GM19023 (cell line): ENCODE data around the gene NUTF2.

ENCODE experiments used
- ATAC-seq: cut with Tn5 transposase; IDR thresholded peaks from one replicate; pipeline ENCODE4 v1.9.1; 2021; ENCODE audit warnings: mild to moderate bottlenecking, moderate library complexity; ENCODE audit not compliant: unreplicated experiment

The NUTF2 gene

GRCh38 chr16:67846320-67847063 lies at the start of gene NUTF2:
NUTF2 (plus strand) TSS chr16:67846933; CDS start chr16:67865131, 18,198 bp downstream.
- peak; percentile 58 for ATAC-seq

- no peak for ATAC-seq
Measured at GRCh38 chr16:67800338-67800926, 46.3 kb upstream of the NUTF2 start.

GRCh38 chr16:67801241-67801640 lies 45.5 kb upstream of the NUTF2 start:
- no peak for ATAC-seq

- no peak for ATAC-seq
Measured at GRCh38 chr16:67801883-67802282, 44.9 kb upstream of the NUTF2 start.

DNA sequence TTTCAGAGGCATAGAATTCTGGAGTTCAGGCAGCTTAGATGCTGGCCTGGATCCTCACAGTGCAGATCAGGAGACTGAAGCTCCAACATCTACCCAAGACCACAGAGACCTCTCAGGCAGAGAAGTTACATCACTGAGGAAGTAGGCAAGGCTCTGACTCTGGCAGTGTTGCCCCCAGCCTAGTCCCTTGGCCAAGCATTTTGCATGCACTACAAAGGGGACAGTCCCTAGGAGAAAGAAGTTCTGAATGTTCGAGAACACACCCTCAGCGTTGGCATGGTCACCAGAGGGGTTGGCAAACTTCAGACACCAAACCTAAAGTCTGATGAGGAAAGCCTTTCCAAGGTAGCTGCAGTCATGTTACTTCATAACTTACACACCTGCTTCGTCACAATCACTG lies 42.8 kb upstream of the NUTF2 start:
- no peak for ATAC-seq

GRCh38 chr16:67804853-67805542 lies 41.7 kb upstream of the NUTF2 start:
- ATAC-seq = no peak

DNA sequence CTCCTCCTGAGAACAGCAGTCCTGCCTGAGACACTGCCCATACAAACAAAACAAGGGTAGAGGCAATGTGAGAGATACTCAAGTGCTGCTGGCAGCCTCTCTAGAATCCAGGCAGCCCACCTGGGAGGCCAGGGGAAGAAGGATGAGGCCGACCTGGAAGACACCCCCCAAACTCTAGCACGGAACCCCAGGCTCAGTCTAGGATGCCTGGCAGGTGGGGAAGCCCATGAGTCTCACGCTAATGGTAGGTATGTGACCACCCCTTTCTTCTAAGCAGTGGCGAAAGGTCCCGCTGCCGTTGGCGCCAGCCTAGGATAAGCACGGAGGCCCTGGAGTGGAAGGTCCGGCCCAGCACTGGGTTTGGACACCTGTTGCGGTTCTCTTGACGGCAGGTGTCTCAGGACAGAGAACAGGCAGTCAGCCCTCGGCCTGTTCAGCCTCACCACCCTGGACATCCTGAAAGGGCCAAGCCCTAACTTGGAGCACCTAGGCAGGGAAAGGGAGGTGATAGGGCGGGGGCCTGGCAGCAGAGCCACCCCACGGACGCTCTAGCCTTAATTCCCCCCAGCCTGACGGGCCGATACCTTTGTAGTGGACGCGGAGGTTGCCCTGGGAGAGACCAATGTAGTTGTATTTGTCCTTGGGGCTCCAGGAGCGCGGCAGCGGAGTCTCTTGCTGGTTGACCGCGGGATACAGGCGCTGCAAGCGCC lies 40.9 kb upstream of the NUTF2 start:
- peak; percentile 2 for ATAC-seq

DNA sequence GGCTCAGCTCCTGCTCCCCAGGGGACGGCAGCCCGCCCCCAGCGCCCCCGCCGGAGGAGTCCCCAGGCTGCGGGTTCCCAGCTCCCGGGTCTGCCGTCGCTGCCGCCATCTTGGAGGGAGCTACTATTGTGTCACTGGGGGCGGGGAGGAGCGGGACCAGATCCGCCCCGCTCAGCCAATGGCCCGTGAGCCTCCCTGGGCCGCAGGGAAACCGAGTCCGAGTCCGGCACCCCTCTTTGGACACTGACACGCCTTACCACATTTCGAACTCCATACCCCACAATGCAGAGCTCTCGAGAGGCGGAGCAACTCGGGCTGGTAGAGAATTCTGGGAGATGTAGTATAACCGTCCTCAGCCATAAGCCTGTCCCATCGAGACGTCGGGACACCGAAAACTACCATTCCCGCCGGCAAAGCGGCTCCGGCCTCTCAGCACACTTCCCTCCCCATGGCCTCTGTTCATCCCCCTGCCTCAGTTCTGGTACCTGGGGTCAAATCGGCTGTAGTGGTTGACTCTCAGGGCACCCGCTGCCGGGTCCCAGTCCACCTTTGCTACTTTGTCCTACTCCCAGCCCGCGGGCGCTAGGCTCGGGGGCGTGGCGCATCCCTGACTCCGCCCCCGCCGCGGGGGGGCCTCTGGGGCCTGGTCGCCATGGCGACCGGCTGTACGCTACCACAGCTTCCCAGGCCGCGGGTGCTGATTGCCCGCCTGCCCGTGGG lies 40.1 kb upstream of the NUTF2 start, which contains the start of the genes RANBP10 and TSNAXIP1:
Gene RANBP10, minus strand, starts transcription at position 133 of the 720 bp plus-strand sequence. Its CDS starts 24 bp downstream, at position 109.
Gene TSNAXIP1, plus strand, starts transcription at position 462 of the 720 bp plus-strand sequence. CDS start 261 bp downstream, outside the sequence.
- peak; percentile 87 for ATAC-seq

- ATAC-seq = no peak
Measured at GRCh38 chr16:67807148-67807682, 39.5 kb upstream of the NUTF2 start.

DNA sequence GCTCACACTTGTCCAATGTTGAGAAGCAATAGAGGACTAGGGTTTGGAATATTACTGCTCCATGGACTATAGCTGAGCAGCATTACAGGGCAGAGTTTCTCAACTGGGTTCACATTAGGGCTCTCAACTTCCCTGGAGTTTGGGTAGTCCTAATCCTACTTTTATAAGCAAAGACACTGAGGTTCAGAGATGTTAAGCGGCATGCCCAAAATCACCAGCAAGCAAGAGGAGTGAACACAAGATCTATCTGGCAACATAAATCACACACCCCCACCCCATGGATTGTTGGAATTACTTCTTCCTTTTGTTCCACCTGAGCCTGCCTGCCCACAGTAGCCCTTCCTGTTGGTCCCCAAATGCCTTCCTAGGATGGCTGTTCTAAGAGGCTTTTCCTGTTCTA lies 34.8 kb upstream of the NUTF2 start:
- no peak for ATAC-seq

- ATAC-seq = no peak
Measured at GRCh38 chr16:67814567-67814966, 32.2 kb upstream of the NUTF2 start.

DNA sequence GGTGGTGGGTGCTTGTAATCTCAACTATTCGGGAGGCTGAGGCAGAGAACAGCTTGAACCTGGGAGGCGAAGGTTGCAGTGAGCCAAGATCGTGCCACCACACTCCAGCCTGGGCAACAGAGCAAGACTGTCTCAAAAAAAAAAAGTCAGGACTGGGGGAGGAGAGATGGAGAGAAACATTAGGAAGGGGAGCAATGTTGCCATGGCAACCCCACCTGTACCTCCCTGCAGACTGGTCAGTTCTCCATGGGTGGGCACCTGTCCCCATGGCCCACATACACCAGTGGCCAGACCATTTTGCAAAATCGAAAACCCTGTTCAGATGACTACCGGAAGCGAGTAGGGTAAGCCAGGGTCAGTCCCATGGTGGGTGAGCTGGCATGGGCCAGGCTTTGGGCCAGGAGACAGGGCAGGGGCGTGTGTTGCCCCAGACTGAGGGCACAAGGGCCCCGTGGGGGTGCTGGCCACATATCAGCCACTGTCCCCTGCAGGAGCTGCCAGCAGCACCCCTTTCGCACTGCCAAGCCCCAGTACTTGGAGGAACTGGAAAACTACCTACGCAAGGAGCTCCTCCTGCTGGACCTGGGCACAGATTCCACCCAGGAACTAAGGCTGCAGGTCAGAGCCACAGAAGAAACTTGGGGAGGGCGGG lies 26.0 kb upstream of the NUTF2 start:
- ATAC-seq = no peak

- no peak for ATAC-seq
Measured at GRCh38 chr16:67822511-67822910, 24.2 kb upstream of the NUTF2 start.

- ATAC-seq = no peak
Measured at GRCh38 chr16:67825119-67825518, 21.6 kb upstream of the NUTF2 start.

DNA sequence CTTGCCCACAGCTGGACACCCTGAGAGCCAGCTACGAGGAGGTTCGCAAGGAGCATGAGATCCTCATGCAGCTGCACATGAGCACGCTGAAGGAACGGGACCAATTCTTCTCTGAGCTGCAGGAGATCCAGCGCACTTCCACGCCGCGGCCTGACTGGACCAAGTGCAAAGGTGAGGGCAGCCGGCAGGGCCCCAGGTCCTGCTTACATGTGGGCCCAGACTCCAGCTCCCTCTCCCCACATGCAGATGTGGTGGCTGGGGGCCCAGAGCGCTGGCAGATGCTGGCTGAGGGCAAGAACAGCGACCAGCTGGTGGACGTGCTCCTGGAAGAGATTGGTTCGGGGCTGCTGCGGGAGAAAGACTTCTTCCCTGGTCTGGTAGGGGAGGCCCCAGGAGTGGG lies 20.8 kb upstream of the NUTF2 start:
- no peak for ATAC-seq

DNA sequence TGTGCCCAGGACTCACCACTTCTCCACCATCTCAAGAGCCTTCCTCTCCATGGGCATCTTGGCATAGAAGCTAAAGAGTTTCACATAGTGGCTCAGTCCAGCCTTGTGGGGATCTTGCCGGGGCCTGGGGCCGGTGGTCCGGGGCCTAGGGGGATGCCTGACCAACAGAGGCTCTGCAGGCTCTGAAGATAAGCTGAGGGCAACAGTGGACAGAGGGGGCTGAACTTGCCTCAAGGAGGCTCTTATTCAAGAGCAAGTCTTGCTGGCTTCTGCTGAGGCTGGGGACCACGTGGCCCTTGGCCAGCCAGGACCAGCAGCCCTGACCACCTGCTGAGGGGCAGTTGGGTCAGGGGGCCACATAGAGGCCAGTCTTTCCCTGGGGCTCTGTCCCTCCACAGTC lies 18.1 kb upstream of the NUTF2 start:
- no peak for ATAC-seq

DNA sequence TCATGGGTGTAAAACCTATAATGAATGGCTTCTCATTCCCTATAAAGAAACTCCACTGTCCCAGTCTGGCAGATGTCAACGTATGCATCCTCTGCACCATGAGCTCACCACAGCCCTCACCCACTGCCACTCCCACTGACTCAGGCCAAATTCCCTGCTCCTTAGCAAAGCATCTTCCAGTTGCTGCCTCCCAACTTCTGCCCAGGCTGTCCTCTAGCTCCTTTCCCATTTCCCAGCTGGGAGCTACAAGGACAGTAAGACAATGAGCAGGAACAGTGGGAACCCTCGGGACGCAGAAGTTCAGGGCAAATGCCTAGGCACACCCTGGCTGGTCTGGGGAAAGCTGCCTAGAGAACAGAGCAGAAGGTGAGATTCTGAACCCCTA lies 13.7 kb upstream of the NUTF2 start:
- ATAC-seq = no peak

GRCh38 chr16:67833415-67834241 lies 13.1 kb upstream of the NUTF2 start:
- peak; percentile 98 for ATAC-seq

- no peak for ATAC-seq
Measured at GRCh38 chr16:67834242-67834614, 12.5 kb upstream of the NUTF2 start.
